ENCODE data around the gene PGAP1. TPM values are rescaled to one million over a fixed set of nuclear protein-coding genes. Genes with fewer than 3 reads are reported as not detected.

Gene PGAP1
- total RNA-seq, 1 donor: 11.7 TPM

DNA sequence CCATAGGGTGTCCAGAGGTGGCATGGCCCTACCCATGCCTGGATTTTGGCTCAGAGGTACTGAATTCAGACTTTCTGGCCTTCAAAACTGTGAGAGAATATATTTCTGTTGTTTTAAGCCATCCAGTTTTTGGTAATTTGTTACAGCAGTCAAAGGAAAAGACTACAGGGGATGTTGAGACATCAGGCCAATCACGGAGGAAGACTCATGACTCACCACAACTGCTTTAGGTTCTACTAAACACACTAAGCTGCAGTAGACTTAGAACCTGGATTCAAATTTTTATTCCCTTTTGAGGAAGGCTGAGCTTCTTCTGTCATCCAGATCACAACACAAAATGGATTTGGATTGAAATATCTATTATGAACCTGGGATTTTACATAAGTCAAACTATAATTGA is 105.3 kb downstream of the PGAP1 start:
- H3K4me3 ChIP-seq (ENCODE audit: low read depth, low read length): no peak overlapping the region
- TF ChIP-seq, protein P1, sequence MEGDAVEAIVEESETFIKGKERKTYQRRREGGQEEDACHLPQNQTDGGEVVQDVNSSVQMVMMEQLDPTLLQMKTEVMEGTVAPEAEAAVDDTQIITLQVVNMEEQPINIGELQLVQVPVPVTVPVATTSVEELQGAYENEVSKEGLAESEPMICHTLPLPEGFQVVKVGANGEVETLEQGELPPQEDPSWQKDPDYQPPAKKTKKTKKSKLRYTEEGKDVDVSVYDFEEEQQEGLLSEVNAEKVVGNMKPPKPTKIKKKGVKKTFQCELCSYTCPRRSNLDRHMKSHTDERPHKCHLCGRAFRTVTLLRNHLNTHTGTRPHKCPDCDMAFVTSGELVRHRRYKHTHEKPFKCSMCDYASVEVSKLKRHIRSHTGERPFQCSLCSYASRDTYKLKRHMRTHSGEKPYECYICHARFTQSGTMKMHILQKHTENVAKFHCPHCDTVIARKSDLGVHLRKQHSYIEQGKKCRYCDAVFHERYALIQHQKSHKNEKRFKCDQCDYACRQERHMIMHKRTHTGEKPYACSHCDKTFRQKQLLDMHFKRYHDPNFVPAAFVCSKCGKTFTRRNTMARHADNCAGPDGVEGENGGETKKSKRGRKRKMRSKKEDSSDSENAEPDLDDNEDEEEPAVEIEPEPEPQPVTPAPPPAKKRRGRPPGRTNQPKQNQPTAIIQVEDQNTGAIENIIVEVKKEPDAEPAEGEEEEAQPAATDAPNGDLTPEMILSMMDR (IDR thresholded peaks at IDR 0.05; ENCODE audit: insufficient read depth, low read depth, low read length): no peak
- peak; percentile 26 for DNase-seq (ENCODE audit: low read depth)

GRCh38 chr2:196809260-196809659 is 117.2 kb downstream of the PGAP1 start, which contains the start of gene C2orf66:
C2orf66 (minus strand) TSS chr2:196809355; CDS start chr2:196809336, 19 bp downstream.
- no peak within 1 kb of the TSS for H3K4me3 ChIP-seq (ENCODE audit: low read depth, low read length)
- DNase-seq (ENCODE audit: low read depth): no peak
- TF ChIP-seq, protein P1 (IDR thresholded peaks at IDR 0.05; ENCODE audit: insufficient read depth, low read depth, low read length): no peak

- no peak overlapping the region for H3K4me3 ChIP-seq (ENCODE audit: low read depth, low read length)
- TF ChIP-seq, protein P1 (IDR thresholded peaks at IDR 0.05; ENCODE audit: insufficient read depth, low read depth, low read length): peak; percentile 3
- peak; percentile 16 for DNase-seq (ENCODE audit: low read depth)
Observed at GRCh38 chr2:196808083-196808665, 118.3 kb downstream of the PGAP1 start.

DNA sequence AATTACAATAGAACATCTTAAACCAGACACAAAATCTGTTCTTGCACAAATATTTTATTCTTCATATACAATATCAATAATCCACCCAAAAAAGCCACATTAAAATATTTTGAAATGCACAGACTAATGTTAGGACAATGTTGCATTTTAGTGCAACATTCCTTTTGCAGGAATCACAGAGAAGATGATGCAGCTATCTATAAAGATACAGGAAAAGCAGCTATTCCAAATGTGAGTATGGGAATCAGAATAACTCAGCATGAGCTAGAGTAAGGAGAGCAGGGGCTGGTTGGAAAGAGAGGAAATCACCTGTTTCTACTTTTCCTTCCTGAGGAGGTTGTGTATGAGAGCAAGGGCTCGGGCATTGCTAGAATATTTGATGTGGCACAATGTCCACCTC is 122.1 kb downstream of the PGAP1 start:
- TF ChIP-seq, protein P1 (IDR thresholded peaks at IDR 0.05; ENCODE audit: insufficient read depth, low read depth, low read length): no peak
- DNase-seq (ENCODE audit: low read depth): no peak
- no peak overlapping the region for H3K4me3 ChIP-seq (ENCODE audit: low read depth, low read length)

DNA sequence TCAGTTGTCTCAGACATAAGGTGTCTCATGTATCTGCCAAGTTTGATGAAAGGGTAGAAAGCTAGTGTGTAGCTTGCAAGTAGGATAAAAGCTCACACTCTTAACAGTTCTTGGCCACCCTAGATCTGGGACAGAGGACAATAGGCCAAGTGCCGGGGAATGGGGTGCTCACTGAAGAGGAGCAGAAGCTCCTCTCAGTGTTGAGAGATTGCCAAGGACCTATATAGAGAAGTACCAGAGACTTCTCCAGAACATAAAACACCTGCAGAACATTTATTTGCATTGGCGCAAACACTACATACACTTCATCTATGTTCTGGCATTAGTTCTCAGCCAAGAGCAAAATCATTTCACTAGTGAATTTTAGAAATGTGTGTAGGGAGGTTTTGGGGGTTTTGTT is 124.1 kb downstream of the PGAP1 start:
- TF ChIP-seq, protein P1 (IDR thresholded peaks at IDR 0.05; ENCODE audit: insufficient read depth, low read depth, low read length): no peak
- DNase-seq (ENCODE audit: low read depth): no peak
- no peak overlapping the region for H3K4me3 ChIP-seq (ENCODE audit: low read depth, low read length)

- TF ChIP-seq, protein P1 (IDR thresholded peaks at IDR 0.05; ENCODE audit: insufficient read depth, low read depth, low read length): no peak
- no peak overlapping the region for H3K4me3 ChIP-seq (ENCODE audit: low read depth, low read length)
- peak; percentile 28 for DNase-seq (ENCODE audit: low read depth)
Observed at GRCh38 chr2:196801674-196802261, 124.7 kb downstream of the PGAP1 start.

Data from fibroblast of villous mesenchyme (primary cell).